A549 treated with RU486 at 1 μM for 4 hours (cell line): ENCODE data around the gene PAGE5. TPM values are rescaled to one million over a fixed set of nuclear protein-coding genes. Genes with fewer than 3 reads are reported as not detected.

Experiments
- total RNA-seq: library from RNA; stranded (reverse); fragments of 200-300 nt; extraction: Qiagen RNA extraction; gene quantifications from 5 replicates; pipeline ENCODE4 v1.2.3, GENCODE V29; 2022; ENCODE audit warnings: low read depth

PAGE5 gene
- not detected in 5 replicates for total RNA-seq

GRCh38 chrX:55220119-55220794, at the start of gene PAGE5:
TSS of gene PAGE5 (plus strand) at chrX:55220346. CDS start at chrX:55221383, 1,037 bp downstream.

DNA sequence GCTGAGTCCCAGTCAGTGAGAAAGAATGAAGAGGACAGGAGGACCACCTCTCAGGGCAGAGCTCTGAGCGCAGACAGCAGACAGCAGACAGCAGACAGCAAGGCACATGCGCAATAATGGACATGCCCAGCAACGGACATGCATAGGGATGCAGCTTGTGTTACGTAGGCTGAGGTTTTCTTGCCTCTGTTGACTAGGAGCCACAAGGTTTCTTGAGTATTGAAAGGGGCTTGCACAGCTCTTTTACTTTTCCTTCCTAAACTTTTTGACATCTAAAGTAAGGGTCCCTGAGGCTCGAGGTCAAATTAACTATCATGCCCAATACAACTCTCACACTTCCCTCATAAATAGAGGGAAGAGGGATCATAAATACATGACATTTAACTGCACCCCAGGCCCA, 44.7 kb downstream of the PAGE5 start, which contains the start of gene PAGE3:
Gene PAGE3 (minus strand): TSS at position 101 of the 400 bp plus-strand sequence. CDS start 1,013 bp downstream, outside the sequence.

Other genes with a start within 250 kb of the PAGE5 start
- 0.10 TPM in 1 of 5 replicates, not detected in the others for gene PFKFB1, start 226.2 kb upstream of the PAGE5 start, total RNA-seq
- gene APEX2, start 220.0 kb upstream of the PAGE5 start, total RNA-seq: 27.0 to 37.0 TPM (median 34.5 TPM) in 5 replicates
- gene ALAS2, start 189.4 kb upstream of the PAGE5 start, total RNA-seq: not detected in 5 replicates
- not detected in 5 replicates for gene PAGE2B, start 145.3 kb upstream of the PAGE5 start, total RNA-seq
- gene PAGE2, start 131.3 kb upstream of the PAGE5 start, total RNA-seq: not detected in 5 replicates
- not detected in 5 replicates for gene PAGE3, start 44.6 kb downstream of the PAGE5 start, total RNA-seq
- 6.2 to 7.9 TPM (median 6.7 TPM) in 5 replicates for gene MAGEH1, start 231.8 kb downstream of the PAGE5 start, total RNA-seq